ENCODE data around the gene CALB2.
"Not testable (repeated sequence)": the region's sequence is repeated elsewhere in the genome, so short reads cannot be mapped to it uniquely, and the experiment has no call there.

The CALB2 gene, protein sequence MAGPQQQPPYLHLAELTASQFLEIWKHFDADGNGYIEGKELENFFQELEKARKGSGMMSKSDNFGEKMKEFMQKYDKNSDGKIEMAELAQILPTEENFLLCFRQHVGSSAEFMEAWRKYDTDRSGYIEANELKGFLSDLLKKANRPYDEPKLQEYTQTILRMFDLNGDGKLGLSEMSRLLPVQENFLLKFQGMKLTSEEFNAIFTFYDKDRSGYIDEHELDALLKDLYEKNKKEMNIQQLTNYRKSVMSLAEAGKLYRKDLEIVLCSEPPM

DNA sequence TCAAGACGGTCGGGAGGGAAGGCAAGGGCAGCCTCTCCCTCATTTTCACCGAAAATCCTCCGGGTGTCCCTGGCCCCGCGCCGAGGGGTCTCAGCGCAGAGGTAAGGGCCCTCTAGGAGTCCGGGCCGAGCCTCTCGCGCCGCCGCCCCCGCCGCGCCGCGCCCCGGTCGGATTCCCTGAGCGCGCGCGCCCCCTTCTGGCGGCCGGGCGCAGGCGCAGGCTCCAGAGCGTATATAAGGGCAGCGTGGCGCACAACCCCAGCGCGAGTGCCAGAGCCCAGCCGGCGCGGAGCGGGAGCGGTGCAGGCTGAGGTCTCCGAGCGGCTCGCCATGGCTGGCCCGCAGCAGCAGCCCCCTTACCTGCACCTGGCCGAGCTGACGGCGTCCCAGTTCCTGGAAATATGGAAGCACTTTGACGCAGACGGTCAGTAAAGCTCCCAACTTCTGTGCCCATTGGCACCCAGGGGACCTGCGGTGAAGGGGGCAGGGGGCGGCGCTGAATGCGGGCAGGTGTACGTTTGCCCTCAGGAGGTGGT, at the start of gene CALB2:
Gene CALB2 (plus strand): TSS at position 260 of the 535 bp plus-strand sequence. CDS start 70 bp downstream, at position 330.
- peak; percentile 43 for DNase-seq (ENCODE audit: low read depth)

- no peak for DNase-seq (ENCODE audit: low read depth)
Measured at GRCh38 chr16:71311553-71312158, 46.9 kb upstream of the CALB2 start.

DNA sequence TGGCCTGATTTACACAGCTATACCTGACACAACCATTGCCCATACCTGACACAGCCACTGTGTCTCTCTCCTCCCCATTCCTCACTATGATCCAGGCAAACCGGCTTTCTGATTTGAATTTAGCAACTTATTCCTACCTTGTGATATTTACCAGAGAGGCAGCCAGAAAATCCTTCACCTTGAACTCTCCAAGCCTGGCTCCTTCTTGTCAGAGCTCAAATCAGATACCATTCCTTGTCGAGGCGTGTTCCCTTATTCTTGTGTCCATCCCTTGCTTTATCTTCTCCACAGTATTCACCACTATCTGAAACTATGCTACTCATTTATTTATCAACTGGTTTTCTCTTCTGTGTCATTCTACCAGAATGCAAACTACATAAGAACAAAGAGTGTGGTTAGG, 44.9 kb upstream of the CALB2 start:
- DNase-seq (ENCODE audit: low read depth), result not testable (repeated sequence)

GRCh38 chr16:71315269-71315668, 43.3 kb upstream of the CALB2 start:
- DNase-seq (ENCODE audit: low read depth), result no peak

DNA sequence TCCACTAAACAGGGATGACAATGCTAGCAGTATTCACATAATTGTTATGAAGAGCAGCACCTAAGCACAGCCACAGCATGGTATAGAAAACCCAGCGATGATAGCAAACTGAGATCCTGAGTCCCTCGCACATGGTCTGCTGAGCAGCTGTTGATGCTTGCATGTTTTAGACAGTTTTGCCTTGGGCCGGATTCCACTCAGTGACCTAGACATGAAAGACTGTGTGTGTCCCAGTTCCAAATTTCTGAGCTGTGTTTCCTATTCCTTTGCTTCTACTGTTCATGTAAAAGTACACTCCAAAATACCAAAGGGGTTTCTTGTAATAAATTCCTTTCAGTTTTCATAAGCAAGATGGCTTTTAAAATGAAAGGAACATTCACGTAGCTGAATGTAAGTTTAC, 38.5 kb upstream of the CALB2 start:
- no peak for DNase-seq (ENCODE audit: low read depth)

DNA sequence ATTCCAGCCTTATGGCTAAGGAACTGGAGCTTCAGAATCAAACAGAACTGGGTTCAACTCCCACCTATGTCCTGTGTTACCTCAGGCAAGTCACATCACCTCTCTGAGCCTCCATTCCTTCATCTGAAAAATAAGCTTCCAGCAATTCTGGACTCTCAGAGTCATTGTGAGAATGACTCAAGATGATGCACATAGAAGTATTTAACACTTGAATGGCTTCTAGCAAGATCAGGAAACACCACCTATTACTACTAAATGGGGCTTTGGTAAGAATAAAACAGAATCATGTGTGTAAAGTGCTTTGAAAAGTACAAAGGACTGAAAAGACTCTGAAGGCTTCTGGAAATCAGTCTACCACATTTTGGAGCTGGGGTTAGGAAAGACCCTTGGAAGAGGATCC, 30.8 kb upstream of the CALB2 start:
- no peak for DNase-seq (ENCODE audit: low read depth)

DNA sequence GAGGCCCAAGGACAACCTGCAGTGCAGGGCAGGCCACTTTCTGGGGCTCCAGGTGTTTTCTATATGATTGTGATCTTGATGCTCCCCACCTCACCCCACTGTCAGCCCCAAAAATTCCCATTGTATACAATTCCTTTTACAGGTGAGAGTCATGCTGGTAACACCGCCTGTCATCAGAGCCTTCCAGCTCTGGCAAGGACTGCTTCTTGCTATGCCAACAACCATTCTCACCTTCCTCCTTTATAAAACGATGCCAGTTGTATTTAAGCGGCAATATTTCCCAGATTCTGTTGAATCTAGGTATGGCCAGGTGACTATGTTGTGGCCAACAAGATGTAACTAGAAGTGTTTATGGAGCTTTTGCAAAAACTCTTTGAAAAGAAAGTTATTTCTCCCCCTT, 30.4 kb upstream of the CALB2 start:
- no peak for DNase-seq (ENCODE audit: low read depth)

DNA sequence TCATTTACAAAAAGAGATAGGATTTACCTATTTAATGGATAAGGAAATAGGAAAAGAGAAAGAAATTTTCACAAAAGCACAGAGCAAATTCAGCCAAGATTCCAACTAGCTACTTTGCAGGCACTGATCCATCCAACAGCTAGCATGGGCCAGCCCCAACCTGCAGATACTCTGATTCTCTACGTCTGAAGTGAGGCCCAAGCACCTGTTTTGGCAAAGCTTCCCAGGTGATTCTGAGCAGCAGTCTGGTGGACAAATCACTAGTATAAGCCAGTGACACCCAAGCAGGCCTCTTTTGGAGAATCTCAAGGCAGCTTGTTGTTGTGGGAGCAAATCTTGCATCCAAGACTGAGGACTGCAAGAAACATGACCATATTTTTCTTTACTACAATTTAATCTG, 20.9 kb upstream of the CALB2 start:
- no peak for DNase-seq (ENCODE audit: low read depth)

GRCh38 chr16:71338193-71338592, 20.3 kb upstream of the CALB2 start:
- no peak for DNase-seq (ENCODE audit: low read depth)

DNA sequence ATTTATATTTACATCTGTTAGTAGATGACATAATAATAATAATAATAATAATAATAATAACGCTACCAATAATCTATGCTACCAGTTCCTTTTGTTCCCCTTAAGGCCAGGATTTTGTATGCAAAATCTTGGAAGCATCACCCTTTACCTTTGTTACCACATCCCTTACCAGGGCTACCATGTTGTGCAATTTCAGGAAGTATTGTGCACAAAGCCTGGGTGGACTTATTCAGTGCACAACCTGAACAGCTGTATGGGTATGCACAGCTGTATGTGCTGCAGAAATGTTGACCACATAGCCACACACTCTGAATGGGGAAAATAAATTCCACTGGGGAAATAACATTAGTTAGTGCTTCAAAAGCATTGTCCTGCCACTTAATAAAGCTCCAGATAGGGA, 19.9 kb upstream of the CALB2 start:
- DNase-seq (ENCODE audit: low read depth), result no peak

DNA sequence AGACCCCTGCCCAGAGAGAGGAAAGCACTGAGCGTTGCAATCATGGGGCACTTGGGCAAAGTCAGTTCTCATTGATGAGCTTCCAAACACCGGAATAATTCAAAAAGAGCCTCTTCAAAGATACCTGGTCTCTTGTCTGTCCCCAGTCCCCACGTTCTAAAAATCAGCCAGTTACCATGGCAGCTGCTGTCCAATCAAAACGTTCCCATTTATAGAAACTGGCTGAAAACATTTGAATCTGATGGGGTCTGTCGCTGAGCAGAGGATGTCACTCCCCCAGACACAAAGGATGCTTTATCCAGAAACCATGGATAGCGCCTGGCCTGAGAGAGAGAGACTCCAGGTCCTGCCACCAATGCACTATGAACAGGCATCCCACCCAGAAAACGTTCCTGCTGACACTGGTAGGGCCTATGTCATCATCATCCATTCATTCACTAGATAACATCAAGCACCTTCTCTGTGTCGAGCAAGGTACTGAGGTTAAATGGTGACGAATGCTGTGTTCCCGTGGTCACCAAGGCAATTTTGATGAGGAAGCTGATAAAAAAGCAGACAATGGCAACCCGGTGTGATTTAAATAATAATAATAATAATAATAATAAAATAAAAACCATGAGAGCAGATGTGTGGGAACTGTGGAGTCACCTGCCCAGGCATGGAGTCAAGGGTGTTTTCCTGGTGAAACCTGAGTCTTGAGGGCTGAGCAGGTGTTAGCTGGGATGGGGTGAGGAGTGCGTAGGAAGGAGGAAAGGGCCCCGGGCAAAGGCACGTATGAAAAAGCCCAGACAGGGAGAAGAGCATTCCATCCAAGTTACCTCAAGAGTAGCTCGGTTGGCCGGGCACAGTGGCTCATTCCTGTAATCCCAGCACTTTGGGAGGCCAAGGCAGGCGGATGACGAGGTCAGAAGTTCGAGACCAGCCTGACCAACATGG, 19.0 kb upstream of the CALB2 start:
- DNase-seq (ENCODE audit: low read depth), result no peak

DNA sequence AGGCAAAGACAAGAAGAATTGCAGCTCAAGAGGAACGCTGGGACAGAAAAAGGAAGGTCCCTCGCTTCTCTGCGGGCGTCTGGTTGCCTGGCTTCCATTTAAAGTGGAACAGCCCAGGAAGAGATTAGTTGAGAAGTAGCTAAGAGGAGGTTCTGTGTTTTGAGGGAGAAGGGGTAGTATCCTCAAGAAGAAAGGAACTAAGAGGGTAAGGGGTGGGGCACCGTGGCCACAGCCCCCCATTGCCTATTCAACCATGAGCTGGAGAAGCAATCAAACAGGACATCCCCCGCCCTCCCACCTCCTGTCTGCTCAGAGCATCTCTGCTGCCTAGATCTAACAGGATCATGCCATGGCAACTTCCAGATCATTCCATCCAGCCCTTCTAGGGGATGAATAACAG, 18.1 kb upstream of the CALB2 start:
- DNase-seq (ENCODE audit: low read depth), result no peak

DNA sequence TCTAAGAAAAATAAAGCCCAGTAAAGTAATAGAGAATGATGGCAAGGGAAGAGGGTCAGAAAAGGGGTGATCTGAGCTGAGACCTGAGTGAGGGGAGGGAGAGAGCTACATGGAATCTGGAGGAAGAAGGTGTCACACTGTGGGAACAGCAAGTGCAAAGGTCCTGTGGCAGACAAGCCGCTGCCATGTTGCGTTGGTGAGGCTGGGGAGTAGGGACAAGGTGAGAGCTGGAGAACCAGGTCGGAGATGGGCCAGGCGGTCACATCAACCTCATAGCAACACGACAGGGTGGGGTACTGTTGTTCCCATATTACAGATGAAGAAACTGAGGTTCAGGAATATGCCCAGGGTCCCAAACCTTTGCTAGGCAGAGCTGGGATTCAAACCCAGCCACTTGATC, 16.6 kb upstream of the CALB2 start:
- DNase-seq (ENCODE audit: low read depth), result no peak

GRCh38 chr16:71343078-71343477, 15.4 kb upstream of the CALB2 start:
- DNase-seq (ENCODE audit: low read depth), result no peak

GRCh38 chr16:71344315-71344905, 14.1 kb upstream of the CALB2 start:
- DNase-seq (ENCODE audit: low read depth), result no peak

DNA sequence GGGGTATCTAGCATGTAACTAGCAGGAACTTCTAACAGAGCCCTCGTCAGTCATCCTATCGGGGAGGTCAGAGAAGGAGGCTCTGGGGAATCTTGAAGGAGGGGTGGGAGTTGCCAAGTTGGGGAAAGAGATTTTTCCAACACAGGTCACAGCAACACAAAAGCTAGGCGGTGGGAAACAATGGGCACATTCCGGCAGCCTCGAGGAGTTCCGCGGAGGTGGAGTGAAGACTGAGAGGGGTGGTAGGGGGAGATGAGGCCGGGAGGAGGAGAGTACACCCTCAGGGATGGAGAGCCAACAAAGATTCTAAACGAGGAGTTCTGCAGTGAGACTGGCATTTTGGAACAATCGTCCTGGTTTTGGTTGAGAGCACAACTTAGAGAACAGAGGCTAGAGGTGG, 13.5 kb upstream of the CALB2 start:
- no peak for DNase-seq (ENCODE audit: low read depth)

- no peak for DNase-seq (ENCODE audit: low read depth)
Measured at GRCh38 chr16:71347146-71347545, 11.4 kb upstream of the CALB2 start.

- no peak for DNase-seq (ENCODE audit: low read depth)
Measured at GRCh38 chr16:71348262-71349085, 10.0 kb upstream of the CALB2 start.

- no peak for DNase-seq (ENCODE audit: low read depth)
Measured at GRCh38 chr16:71350821-71351557, 7.5 kb upstream of the CALB2 start.

- DNase-seq (ENCODE audit: low read depth), result no peak
Measured at GRCh38 chr16:71351558-71351901, 7.0 kb upstream of the CALB2 start.

DNA sequence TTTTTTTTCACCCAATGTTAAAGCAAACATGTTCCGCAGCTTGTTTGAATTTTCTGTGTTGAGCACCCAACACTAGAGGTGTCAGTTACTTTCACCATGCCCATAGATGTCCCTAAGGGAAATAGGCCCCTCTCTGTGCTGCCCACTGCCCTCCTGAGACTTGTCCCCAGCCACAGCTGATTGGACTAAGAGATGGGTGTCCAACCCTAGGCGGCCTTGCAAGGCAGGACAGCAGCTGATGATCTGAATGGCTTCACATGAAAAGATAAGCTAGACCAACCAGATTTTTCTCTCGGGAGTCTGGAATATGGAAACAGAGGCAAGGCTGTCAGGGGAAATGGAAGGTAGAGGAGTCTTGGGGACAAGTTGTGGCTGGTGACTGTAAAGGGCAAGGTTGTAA, 6.1 kb upstream of the CALB2 start:
- no peak for DNase-seq (ENCODE audit: low read depth)

All from activated T-helper 9 cell treated with anti-CD3 and anti-CD28 coated beads, Interleukin-2, amount 50 U/mL, for 16 hours (primary cell).